HepG2 (cell line): ENCODE data around the gene NOTUM. TPM values are rescaled to one million over a fixed set of nuclear protein-coding genes. Genes with fewer than 3 reads are reported as not detected.

Experiments used
- CHCHD3 ChIP-seq: sonication (generic); formaldehyde crosslinking; IDR thresholded peaks from 2 replicates; pipeline ENCODE4 v1.8.0; 2022; ENCODE audit warnings: mild to moderate bottlenecking, missing genetic modification reagents, moderate library complexity
- DDIT3 ChIP-seq: sonication (generic); formaldehyde crosslinking; IDR thresholded peaks from 2 replicates; pipeline ENCODE4 v1.4.0; 2020; ENCODE audit warnings: mild to moderate bottlenecking, missing genetic modification reagents
- KMT2B ChIP-seq: IDR thresholded peaks from 2 replicates; pipeline ENCODE4 v1.6.1; 2016; ENCODE audit warnings: missing genetic modification reagents, missing compliant biosample characterization
- MED13 ChIP-seq: sonication (generic); formaldehyde crosslinking; IDR thresholded peaks from 2 replicates; pipeline ENCODE4 v1.5.0; 2020; ENCODE audit warnings: missing genetic modification reagents
- NCOA1 ChIP-seq: sonication (generic); formaldehyde crosslinking; IDR thresholded peaks from 2 replicates; pipeline ENCODE4 v1.9.0; 2021; ENCODE audit warnings: missing genetic modification reagents
- PAXIP1 ChIP-seq: sonication (generic); formaldehyde crosslinking; conservative IDR thresholded peaks from 2 replicates; pipeline ENCODE4 v1.4.0; 2020; ENCODE audit warnings: mild to moderate bottlenecking, missing genetic modification reagents, moderate library complexity
- SIN3A ChIP-seq: IDR thresholded peaks from 2 replicates; pipeline ENCODE4 v1.6.1; 2011; ENCODE audit warnings: low read depth, mild to moderate bottlenecking, control low read depth, low read length, borderline replicate concordance
- THAP11 ChIP-seq: IDR thresholded peaks from 2 replicates; pipeline ENCODE4 v1.6.1; 2016; ENCODE audit warnings: missing biosample characterization, missing genetic modification reagents
- ZNF318 ChIP-seq: sonication (generic); formaldehyde crosslinking; IDR thresholded peaks from 2 replicates; pipeline ENCODE4 v1.4.0; 2020; ENCODE audit warnings: mild to moderate bottlenecking, missing genetic modification reagents
- polyA plus RNA-seq, 8 experiments: library from polyadenylated mRNA; depleted of rRNA in 3 of 8; stranded (reverse) in 7 of 8; unstranded in 1 of 8; fragments of >200 nt; fragmentation: Illumina TruSeq in 4 of 8; extraction: Trizol in 4 of 8; gene quantifications; 2 replicates each; pipeline versions ENCODE4 v1.2.1 to v1.2.3, GENCODE V29; 2011 to 2016; ENCODE audit warnings: low read depth in 4 of 8, missing spikeins in 1 of 8, mixed read lengths in 1 of 8; ENCODE audit not compliant: insufficient read depth in 1 of 8
- total RNA-seq, 5 experiments: library from RNA; depleted of rRNA; stranded (reverse); fragments of >200 nt; fragmentation: Illumina TruSeq; extraction: Trizol; gene quantifications; 2 replicates each; pipeline ENCODE4 v1.2.3, GENCODE V29; 2016; ENCODE audit warnings: low read depth in 1 of 5
- TF ChIP-seq, protein P1 (sequence below): conservative IDR thresholded peaks from 2 replicates; pipeline ENCODE4 v1.6.1; 2018; ENCODE audit warnings: missing genetic modification reagents
- TF ChIP-seq, protein P2 (sequence below): IDR thresholded peaks from 2 replicates; pipeline ENCODE4 v1.6.1; 2016; ENCODE audit warnings: low read depth, borderline replicate concordance

Gene NOTUM
- total and polyA plus RNA-seq, 2 of the 13 experiments (the other 11 are each of a cell fraction or from before 2014, with no cell fraction given) = 150 to 160 TPM

- TF ChIP-seq, protein P1, sequence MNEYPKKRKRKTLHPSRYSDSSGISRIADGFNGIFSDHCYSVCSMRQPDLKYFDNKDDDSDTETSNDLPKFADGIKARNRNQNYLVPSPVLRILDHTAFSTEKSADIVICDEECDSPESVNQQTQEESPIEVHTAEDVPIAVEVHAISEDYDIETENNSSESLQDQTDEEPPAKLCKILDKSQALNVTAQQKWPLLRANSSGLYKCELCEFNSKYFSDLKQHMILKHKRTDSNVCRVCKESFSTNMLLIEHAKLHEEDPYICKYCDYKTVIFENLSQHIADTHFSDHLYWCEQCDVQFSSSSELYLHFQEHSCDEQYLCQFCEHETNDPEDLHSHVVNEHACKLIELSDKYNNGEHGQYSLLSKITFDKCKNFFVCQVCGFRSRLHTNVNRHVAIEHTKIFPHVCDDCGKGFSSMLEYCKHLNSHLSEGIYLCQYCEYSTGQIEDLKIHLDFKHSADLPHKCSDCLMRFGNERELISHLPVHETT = peak; percentile 76; the same call in 1 of the 2 replicates
- TF ChIP-seq, protein P2, sequence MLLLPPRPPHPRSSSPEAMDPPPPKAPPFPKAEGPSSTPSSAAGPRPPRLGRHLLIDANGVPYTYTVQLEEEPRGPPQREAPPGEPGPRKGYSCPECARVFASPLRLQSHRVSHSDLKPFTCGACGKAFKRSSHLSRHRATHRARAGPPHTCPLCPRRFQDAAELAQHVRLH (CRISPR knock-in tag) = peak; percentile 43; the same call in 1 of the 2 replicates
- TF ChIP-seq THAP11 (CRISPR knock-in tag) (peak; percentile 67; the same call in 1 of the 2 replicates), CHCHD3 (no peak), NCOA1 (no peak), DDIT3 (CRISPR knock-in tag) (no peak), PAXIP1 (CRISPR knock-in tag) (peak; percentile 81), KMT2B (CRISPR knock-in tag) (peak; percentile 51; the same call in 1 of the 2 replicates), ZNF318 (CRISPR knock-in tag) (peak; percentile 68; the same call in 1 of the 2 replicates), SIN3A (no peak), MED13 (CRISPR knock-in tag) (peak; percentile 79)
Measured at GRCh38 chr17:82003411-82004381, 42.7 kb upstream of the NOTUM start (continued).
